T1000 (cell line): ENCODE results near the gene TMEM141.
"Not testable (repeated sequence)": the region's sequence is repeated elsewhere in the genome, so short reads cannot be mapped to it uniquely, and the experiment has no call there.

ENCODE experiments used
- DNase-seq: peaks from one replicate; lab custom pipeline; 2025; ENCODE audit warnings: mixed read lengths; lab: John Stamatoyannopoulos, UW

The TMEM141 gene

GRCh38 chr9:136755302-136756133 lies 35.6 kb upstream of the TMEM141 start:
- DNase-seq = not testable (repeated sequence)

GRCh38 chr9:136756134-136756438 lies 35.1 kb upstream of the TMEM141 start:
- DNase-seq = no peak

- no peak for DNase-seq
These were observed 34.3 kb upstream of the TMEM141 start for GRCh38 chr9:136756836-136757235.

- no peak for DNase-seq
These were observed 33.8 kb upstream of the TMEM141 start for GRCh38 chr9:136757328-136757727.

- no peak for DNase-seq
These were observed 33.4 kb upstream of the TMEM141 start for GRCh38 chr9:136757751-136758140.

DNA sequence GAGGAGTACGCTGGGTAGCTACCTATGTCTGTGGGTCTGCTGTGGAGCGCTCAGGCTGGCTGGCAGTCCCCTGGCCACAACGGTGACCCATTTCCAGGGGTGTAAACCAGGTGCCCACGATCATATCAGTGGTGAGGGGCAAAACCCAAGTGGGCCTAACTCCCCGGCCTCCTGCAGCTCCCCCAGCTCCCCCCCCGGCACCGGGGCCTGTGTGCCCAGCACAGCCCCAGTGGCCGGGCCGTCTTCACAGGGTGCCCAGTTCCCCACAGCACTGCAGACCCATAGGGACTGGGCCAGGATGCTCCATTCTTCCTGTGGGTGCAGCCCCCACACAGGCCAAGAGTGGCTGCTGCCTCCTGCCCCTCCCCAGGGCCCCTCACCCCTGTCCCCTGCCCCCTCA lies 32.1 kb upstream of the TMEM141 start:
- DNase-seq = no peak

DNA sequence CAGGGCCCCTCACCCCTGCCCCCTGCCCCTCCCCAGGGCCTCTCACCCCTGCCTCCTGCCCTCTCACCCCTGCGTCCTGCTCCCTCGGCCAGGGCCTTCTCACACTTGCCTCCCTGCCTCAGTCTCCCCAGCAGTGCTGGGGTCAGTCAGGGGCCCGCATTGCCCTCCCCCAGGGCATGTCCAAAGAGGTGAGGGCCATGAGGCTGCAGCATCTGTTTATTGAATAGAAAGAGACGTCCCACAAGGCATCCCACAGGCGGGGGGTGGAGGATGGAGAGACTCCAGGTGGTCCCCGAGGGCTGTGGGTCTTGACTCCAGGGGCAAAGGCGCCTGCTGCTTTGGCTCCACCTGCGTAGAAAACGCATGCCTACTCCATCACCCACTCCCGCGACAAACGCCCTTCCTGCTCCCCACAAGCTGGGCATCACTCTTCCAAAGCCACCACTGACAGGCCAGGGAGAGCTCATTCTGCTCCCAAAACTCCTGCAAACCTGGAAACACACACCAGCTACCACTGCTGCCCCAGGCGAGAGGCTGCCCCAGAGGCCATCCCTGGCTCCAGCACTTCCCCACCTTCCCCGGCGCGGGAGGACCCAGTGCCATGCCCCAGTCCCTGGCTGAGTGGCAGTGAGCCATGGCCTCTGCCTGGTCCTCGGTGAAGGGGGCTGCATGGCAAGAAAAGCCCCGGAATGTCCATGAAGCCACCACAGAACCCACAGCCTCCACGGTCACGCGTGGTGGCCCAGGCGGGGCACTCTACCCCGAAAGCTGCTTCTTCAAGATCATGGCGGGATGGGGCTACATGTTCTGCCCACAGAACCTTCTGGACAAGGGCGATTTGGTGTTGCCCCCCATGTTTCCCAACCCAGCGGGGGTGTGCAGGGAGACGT lies 31.5 kb upstream of the TMEM141 start:
- DNase-seq = no peak

- DNase-seq = no peak
These were observed 30.7 kb upstream of the TMEM141 start for GRCh38 chr9:136760424-136760823.

DNA sequence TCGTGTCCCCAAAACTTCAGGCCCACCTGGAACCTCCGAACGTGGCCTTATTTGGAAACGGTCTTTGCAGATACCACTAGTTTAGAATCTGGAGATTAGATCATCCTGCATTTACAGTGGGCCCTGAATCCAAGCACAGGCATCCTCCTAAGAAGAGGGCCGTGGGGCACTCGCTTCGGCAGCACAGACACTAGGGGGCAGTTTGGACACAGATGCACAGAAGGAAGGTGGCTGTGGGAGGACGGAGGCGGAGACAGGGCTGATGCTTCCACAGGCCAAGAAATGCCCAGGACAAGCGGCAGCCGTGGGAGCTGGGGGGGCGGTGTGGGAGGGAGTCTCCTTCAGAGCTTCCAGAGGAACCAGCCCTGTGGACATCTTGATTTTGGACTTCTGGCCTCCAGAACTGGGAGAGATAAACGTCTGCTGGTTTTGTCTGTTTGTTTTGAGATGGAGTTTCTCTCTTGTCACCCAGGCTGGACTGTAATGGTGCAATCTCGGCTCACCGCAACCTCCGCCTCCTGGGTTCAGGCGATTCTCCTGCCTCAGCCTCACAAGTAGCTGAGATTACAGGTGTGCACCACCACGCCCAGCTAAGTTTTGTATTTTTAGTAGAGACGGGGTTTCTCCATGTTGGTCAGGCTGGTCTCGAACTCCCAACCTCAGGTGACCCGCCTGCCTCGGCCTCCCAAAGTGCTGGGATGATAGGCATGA lies 30.2 kb upstream of the TMEM141 start:
- not testable (repeated sequence) for DNase-seq

DNA sequence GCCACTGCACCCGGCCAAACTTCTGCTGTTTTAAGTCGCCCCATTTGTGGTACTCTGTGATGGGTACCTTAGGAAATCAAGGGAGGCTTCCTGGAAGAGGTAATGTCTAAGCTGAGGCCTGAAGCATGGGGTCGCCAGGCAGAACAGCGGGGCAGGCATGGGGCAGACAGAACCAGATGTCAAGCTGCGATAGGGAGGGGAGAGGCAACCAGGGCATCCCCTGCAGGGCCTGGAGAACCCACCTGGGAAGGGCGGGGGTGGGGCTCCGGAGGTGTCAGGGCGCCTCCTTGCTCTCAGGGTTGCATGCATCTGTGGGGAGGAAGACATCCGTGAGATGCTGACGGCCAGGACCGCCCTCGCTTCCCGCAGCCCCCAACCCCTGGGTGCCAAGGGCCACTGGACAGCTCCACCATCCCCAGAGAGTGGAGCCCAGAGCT lies 29.6 kb upstream of the TMEM141 start:
- no peak for DNase-seq

- no peak for DNase-seq
These were observed 28.9 kb upstream of the TMEM141 start for GRCh38 chr9:136762221-136762691.

- no peak for DNase-seq
These were observed 28.1 kb upstream of the TMEM141 start for GRCh38 chr9:136762915-136763648.

- no peak for DNase-seq
These were observed 27.5 kb upstream of the TMEM141 start for GRCh38 chr9:136763649-136764035.

DNA sequence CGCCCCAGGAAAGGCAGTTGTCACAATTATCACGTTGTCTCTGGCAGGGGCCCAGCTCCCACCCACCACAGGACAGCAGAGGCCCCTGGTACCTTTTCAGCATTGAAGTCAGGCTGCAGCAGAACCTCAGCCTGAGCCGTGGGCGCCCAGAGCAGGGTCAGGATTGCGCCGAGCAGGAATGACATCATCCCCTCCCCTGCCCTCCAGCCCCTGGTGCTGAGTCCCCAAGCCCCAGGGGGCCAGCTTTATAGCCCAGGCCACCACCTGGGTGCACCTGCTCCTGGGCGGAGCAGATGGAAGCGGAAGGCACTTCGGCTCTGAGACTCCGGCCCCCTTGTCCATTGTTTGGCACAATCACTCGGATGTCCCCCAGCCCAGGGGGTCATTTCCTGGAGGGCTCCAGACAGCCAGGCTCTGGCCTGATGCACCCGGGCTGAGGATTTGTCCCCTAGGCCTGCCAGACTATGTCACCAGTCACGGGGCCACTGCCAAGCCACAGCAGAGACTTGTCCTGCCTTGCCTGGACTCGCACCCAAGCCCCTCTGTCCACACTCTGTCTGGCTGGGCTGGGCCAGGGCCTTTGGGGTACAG lies 26.7 kb upstream of the TMEM141 start, which contains the start of gene LCN15:
Gene LCN15 (minus strand): TSS at position 218 of the 591 bp plus-strand sequence. CDS start 30 bp downstream, at position 188.
- DNase-seq = no peak

GRCh38 chr9:136765041-136765440 lies 26.1 kb upstream of the TMEM141 start:
- no peak for DNase-seq

DNA sequence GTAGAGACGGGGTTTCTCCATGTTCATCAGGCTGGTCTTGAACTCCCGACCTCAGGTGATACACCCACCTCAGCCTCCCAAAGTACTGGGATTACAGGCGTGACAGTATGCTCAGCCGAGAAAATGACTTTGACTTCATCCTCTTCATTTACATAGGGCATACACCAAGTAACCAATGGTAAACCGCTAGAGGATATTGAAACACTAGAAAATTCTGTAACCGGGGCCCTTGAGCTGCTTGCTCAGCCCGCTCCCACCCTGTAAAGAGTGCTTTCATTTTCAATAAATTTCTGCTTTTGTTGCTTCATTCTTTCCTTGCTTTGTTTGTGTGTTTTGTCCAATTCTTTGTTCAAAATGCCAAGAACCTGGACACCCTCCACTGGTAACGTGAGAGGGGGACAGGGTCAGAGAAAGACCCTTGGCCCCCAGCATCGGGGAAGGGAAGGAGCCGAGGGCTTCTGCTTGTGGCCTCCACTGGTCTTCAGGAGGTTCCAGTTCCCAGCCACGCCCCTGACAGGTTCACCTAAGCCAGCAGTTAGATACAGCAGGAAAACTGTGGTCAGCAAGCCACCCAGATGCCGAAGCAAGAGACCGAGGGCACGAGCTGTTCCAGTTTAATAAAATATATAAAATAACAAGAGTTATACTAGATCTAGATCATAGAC lies 25.3 kb upstream of the TMEM141 start:
- DNase-seq = not testable (repeated sequence)

- DNase-seq = not testable (repeated sequence)
These were observed 24.6 kb upstream of the TMEM141 start for GRCh38 chr9:136766410-136767120.

GRCh38 chr9:136769710-136770191 lies 21.4 kb upstream of the TMEM141 start:
- DNase-seq = no peak

DNA sequence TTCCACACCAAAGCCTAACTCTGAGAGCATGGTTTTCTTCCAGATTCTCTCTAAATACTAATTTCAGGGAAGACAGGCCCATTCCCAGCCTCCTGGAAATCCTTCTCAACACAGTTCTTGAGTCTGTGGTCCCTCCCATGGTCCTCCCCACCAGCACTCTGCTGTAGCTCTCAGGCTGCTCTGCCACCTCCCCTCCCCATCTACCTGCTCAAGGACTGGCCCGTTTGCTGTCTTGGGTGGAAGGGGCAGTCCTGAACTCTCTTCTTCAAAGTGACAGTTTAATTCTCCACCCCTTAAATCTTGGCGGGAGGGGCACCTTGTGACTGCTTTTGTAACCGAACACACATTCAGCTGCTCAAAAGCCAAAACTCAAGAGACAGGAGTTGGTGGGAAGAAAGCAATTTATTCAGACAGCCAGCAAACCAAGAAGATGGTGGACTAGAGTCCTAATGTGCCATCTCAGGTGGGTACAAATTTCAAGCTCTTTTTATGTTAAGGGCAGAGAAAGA lies 19.2 kb upstream of the TMEM141 start:
- DNase-seq = no peak
